ENCODE data around the gene LY6G6F. TPM values are rescaled to one million over a fixed set of nuclear protein-coding genes. Genes with fewer than 3 reads are reported as not detected.

LY6G6F gene
- polyA plus RNA-seq, 1 of the 3 experiments (the other 2 are of a cell fraction) = not detected

DNA sequence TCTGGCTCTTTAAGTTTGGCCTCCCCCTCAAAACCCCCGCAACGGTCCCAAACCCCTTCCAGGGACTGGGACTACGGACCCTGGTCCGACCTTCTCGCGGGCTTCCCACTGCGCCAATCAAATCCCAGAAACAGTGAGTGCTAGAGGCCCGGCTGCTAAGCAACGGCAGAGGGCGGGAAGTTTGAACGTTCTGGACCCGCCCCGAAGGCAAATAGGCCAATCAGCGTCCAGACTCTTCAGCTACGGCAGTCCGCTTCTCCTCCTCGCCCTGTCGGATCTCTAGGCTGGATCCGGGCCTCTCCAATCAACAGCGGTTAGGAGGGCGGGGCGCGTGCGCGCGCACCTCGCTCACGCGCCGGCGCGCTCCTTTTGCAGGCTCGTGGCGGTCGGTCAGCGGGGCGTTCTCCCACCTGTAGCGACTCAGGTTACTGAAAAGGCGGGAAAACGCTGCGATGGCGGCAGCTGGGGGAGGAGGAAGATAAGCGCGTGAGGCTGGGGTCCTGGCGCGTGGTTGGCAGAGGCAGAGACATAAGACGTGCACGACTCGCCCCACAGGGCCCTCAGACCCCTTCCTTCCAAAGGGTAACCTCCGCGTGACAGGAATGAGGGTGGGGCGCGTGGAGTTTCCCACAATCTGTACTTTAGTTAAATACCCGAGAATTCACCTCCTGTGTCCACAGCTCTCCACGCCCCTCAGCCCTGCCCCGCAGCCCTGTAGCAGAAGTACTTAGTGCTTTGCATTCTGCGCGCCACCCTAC is 33.2 kb downstream of the LY6G6F start, which contains the start of gene MSH5 (continued):
- TF ChIP-seq, protein P1, sequence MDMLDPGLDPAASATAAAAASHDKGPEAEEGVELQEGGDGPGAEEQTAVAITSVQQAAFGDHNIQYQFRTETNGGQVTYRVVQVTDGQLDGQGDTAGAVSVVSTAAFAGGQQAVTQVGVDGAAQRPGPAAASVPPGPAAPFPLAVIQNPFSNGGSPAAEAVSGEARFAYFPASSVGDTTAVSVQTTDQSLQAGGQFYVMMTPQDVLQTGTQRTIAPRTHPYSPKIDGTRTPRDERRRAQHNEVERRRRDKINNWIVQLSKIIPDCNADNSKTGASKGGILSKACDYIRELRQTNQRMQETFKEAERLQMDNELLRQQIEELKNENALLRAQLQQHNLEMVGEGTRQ (IDR thresholded peaks at IDR 0.05; ENCODE audit: borderline replicate concordance, low read depth, low read length) = no peak
- peak; percentile 73 for TF ChIP-seq POLR2AphosphoS5 (IDR thresholded peaks at IDR 0.05; ENCODE audit: low read depth, low read length)
- TF ChIP-seq, protein P2, sequence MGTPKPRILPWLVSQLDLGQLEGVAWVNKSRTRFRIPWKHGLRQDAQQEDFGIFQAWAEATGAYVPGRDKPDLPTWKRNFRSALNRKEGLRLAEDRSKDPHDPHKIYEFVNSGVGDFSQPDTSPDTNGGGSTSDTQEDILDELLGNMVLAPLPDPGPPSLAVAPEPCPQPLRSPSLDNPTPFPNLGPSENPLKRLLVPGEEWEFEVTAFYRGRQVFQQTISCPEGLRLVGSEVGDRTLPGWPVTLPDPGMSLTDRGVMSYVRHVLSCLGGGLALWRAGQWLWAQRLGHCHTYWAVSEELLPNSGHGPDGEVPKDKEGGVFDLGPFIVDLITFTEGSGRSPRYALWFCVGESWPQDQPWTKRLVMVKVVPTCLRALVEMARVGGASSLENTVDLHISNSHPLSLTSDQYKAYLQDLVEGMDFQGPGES (IDR thresholded peaks at IDR 0.05; ENCODE audit: low read depth, low read length) = peak; percentile 63
- TF ChIP-seq TCF12 (IDR thresholded peaks at IDR 0.05) = peak; percentile 1; the same call in 1 of the 2 replicates
- no peak for TF ChIP-seq MEF2A (IDR thresholded peaks at IDR 0.05; ENCODE audit: borderline replicate concordance, low read depth)

DNA sequence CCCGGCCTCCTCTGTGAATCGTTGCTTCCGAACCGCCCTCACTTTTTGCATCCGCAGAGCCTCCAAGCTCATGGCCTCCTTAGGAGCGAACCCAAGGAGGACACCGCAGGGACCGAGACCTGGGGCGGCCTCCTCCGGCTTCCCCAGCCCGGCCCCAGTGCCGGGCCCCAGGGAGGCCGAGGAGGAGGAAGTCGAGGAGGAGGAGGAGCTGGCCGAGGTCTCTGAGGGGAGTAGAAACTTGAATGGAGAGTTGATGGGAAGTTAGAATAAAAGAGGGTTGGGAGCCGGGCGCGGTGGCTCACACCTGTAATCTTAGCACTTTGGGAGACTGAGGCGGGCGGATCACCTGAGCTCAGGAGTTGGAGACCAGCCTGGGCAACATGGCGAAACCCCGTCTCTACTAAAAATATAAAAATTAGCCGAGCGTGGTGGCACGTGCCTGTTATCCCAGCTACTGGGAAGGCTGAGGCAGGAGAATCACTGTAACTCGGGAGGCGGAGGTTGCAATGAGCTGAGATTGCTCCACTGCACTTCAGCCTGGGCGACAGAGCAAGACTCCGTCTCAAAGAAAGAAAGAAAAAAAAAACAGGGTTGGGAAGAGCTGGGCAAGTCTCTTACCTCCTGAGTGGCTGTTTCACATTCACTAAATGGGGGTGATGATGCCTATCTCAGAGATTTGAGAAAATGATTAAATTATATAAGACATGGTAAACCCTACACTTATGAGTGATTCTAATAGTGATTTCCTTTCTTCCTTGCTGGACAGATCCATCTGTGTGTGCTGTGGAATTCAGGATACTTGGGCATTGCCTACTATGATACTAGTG is 33.9 kb downstream of the LY6G6F start:
- ChIA-PET POLR2A (interaction anchor here (0.8 to 1.3 kb wide), 4 partner anchors 8 to 157 kb away, joined by 3 to 4 read pairs (median 4); partner anchors contain the start of gene EHMT2), CTCF (interaction anchor here (0.5 to 5.5 kb wide), 8 partner anchors 11 to 1609 kb away, joined by 3 to 39 read pairs (median 6); partner anchors contain the start of genes C6orf47 and DDAH2)
- Histone ChIP-seq H3K79me2 (ENCODE audit: insufficient read depth) (peaks cover 30% of the 10 kb centered on the region), H2AFZ (ENCODE audit: low read depth) (peak overlapping the region; percentile 79), H3K27ac (ENCODE audit: low read depth in 2 of 2, low read length in 1 of 2) (peak overlapping the region; percentile 44 to 65), H3K9me3 (no peaks in the 10 kb centered on the region), H3K9ac (peak overlapping the region; percentile 92), H3F3A (replicated peaks; ENCODE audit: insufficient read depth) (peaks cover 17% of the 10 kb centered on the region), H3K4me3 (ENCODE audit: low read depth in 2 of 2, low read length in 1 of 2) (peak overlapping the region; percentile 77 to 83), H3K9me2 (no peaks in the 10 kb centered on the region), H3K27me3 (ENCODE audit: insufficient read depth) (no peaks in the 10 kb centered on the region), H4K20me1 (ENCODE audit: insufficient read depth) (no peaks in the 10 kb centered on the region), H3K36me3 (replicated peaks in 1 of 2; ENCODE audit: control insufficient read depth in 1 of 2, insufficient read depth in 2 of 2, low read length in 1 of 2) (peaks cover 6 to 7% of the 10 kb centered on the region in 2 experiments), H3K4me1 (ENCODE audit: control insufficient read depth in 1 of 2, insufficient read depth in 2 of 2, low read depth in 1 of 2, low read length in 1 of 2) (peaks cover 11 to 24% of the 10 kb centered on the region in 2 experiments; a peak in 3 of 4 replicates), H3K4me2 (peak overlapping the region; percentile 97)
- TF ChIP-seq TAF1 (IDR thresholded peaks at IDR 0.05; ENCODE audit: borderline replicate concordance, low read depth, low read length) = no peak
- TF ChIP-seq, protein P3, sequence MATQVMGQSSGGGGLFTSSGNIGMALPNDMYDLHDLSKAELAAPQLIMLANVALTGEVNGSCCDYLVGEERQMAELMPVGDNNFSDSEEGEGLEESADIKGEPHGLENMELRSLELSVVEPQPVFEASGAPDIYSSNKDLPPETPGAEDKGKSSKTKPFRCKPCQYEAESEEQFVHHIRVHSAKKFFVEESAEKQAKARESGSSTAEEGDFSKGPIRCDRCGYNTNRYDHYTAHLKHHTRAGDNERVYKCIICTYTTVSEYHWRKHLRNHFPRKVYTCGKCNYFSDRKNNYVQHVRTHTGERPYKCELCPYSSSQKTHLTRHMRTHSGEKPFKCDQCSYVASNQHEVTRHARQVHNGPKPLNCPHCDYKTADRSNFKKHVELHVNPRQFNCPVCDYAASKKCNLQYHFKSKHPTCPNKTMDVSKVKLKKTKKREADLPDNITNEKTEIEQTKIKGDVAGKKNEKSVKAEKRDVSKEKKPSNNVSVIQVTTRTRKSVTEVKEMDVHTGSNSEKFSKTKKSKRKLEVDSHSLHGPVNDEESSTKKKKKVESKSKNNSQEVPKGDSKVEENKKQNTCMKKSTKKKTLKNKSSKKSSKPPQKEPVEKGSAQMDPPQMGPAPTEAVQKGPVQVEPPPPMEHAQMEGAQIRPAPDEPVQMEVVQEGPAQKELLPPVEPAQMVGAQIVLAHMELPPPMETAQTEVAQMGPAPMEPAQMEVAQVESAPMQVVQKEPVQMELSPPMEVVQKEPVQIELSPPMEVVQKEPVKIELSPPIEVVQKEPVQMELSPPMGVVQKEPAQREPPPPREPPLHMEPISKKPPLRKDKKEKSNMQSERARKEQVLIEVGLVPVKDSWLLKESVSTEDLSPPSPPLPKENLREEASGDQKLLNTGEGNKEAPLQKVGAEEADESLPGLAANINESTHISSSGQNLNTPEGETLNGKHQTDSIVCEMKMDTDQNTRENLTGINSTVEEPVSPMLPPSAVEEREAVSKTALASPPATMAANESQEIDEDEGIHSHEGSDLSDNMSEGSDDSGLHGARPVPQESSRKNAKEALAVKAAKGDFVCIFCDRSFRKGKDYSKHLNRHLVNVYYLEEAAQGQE (IDR thresholded peaks at IDR 0.05; ENCODE audit: low read depth, low read length) = 0 out of 2 replicates have a peak, but pooled peaks have one; percentile 47
- WGBS (ENCODE audit: low lambda C conversion rate) = 19% methylated on average over 29 of the region's 29 CpGs
- DNase-seq = no peak
